ENCODE measurements around the gene PCED1B. TPM values are rescaled to one million over a fixed set of nuclear protein-coding genes. Genes with fewer than 3 reads are reported as not detected.

The PCED1B gene
- total RNA-seq, 1 experiment from 2014 or later = 22.8 TPM

- no peak overlapping the region for H3K4me2 ChIP-seq (ENCODE audit: low read depth, low read length, poor library complexity, severe bottlenecking)
- no peaks in the 10 kb centered on the region for H3K9me3 ChIP-seq (ENCODE audit: low read length)
- no peaks in the 10 kb centered on the region for H3K27me3 ChIP-seq (ENCODE audit: low read length)
- no peak overlapping the region for H3K27ac ChIP-seq (ENCODE audit: low read length)
- no peaks in the 10 kb centered on the region for H3K79me2 ChIP-seq (ENCODE audit: low read length)
- H4K20me1 ChIP-seq (ENCODE audit: insufficient read depth, low read depth, low read length) = no peaks in the 10 kb centered on the region
- H3K36me3 ChIP-seq (ENCODE audit: insufficient read depth, low read length) = no peaks in the 10 kb centered on the region
- H3K9ac ChIP-seq (ENCODE audit: low read length) = no peak overlapping the region
- no peak overlapping the region for H2AFZ ChIP-seq (ENCODE audit: low read length)
- H3K9me2 ChIP-seq (replicated peaks; ENCODE audit: insufficient read depth, low read length) = no peaks in the 10 kb centered on the region
- no peak for DNase-seq
- H3K4me1 ChIP-seq (ENCODE audit: low read length) = no peaks in the 10 kb centered on the region
- no peak overlapping the region for H3K4me3 ChIP-seq (ENCODE audit: low read length)
These were observed 68.3 kb downstream of the PCED1B start for GRCh38 chr12:47147739-47148138.

GRCh38 chr12:47149146-47149545 lies 69.7 kb downstream of the PCED1B start:
- Histone ChIP-seq H2AFZ (ENCODE audit: low read length) (no peak overlapping the region), H3K27me3 (ENCODE audit: low read length) (no peaks in the 10 kb centered on the region), H3K4me1 (ENCODE audit: low read length) (no peaks in the 10 kb centered on the region), H3K27ac (ENCODE audit: low read length) (no peak overlapping the region), H3K9me3 (ENCODE audit: low read length) (no peaks in the 10 kb centered on the region), H3K4me3 (ENCODE audit: low read length) (no peak overlapping the region), H4K20me1 (ENCODE audit: insufficient read depth, low read depth, low read length) (no peaks in the 10 kb centered on the region), H3K9me2 (replicated peaks; ENCODE audit: insufficient read depth, low read length) (no peaks in the 10 kb centered on the region), H3K79me2 (ENCODE audit: low read length) (no peaks in the 10 kb centered on the region), H3K36me3 (ENCODE audit: insufficient read depth, low read length) (no peaks in the 10 kb centered on the region), H3K9ac (ENCODE audit: low read length) (no peak overlapping the region), H3K4me2 (ENCODE audit: low read depth, low read length, poor library complexity, severe bottlenecking) (no peak overlapping the region)
- DNase-seq = no peak

- H3K9me3 ChIP-seq (ENCODE audit: low read length) = no peaks in the 10 kb centered on the region
- H3K27ac ChIP-seq (ENCODE audit: low read length) = no peak overlapping the region
- no peaks in the 10 kb centered on the region for H3K9me2 ChIP-seq (replicated peaks; ENCODE audit: insufficient read depth, low read length)
- H3K36me3 ChIP-seq (ENCODE audit: insufficient read depth, low read length) = no peaks in the 10 kb centered on the region
- no peak overlapping the region for H2AFZ ChIP-seq (ENCODE audit: low read length)
- no peak overlapping the region for H3K4me2 ChIP-seq (ENCODE audit: low read depth, low read length, poor library complexity, severe bottlenecking)
- no peaks in the 10 kb centered on the region for H3K79me2 ChIP-seq (ENCODE audit: low read length)
- H3K4me1 ChIP-seq (ENCODE audit: low read length) = no peaks in the 10 kb centered on the region
- H3K27me3 ChIP-seq (ENCODE audit: low read length) = no peaks in the 10 kb centered on the region
- no peaks in the 10 kb centered on the region for H4K20me1 ChIP-seq (ENCODE audit: insufficient read depth, low read depth, low read length)
- H3K4me3 ChIP-seq (ENCODE audit: low read length) = no peak overlapping the region
- no peak overlapping the region for H3K9ac ChIP-seq (ENCODE audit: low read length)
- no peak for DNase-seq
These were observed 72.7 kb downstream of the PCED1B start for GRCh38 chr12:47152095-47152494.

DNA sequence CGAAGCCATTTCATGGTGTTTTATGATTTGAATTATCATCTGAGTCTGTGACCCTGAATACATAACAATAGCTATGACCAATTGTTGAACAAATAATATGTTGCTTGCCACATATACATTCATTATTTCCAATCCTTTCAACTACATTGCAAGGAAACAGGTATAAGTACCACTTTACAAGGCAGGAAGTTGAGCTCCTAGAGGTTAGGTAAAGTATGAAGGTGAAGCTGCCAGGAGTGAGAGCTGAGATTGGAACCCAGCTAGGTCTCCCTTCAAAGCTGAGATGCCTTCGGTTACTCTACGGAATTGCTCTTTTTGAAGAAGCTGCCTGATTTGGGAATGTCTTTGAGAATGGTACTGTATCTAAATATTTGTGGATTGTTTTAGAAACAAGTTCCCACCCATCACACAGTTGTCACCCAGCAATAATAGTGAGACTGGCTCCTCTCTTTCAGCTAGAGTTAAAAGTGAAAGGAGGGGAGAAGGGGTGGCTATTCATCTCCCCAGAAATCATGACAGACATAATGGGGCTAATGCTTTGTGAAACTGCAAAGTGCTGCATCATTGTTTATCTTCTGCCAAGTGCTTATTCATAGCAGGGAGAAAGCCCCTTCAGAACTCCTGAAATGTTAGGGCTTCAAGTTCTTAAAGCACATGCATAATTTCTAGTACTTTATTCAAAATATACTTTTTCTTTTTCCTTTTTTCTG lies 76.2 kb downstream of the PCED1B start:
- Histone ChIP-seq H3K9ac (ENCODE audit: low read length) (no peak overlapping the region), H4K20me1 (ENCODE audit: insufficient read depth, low read depth, low read length) (no peaks in the 10 kb centered on the region), H3K27me3 (ENCODE audit: low read length) (no peaks in the 10 kb centered on the region), H3K9me3 (ENCODE audit: low read length) (no peaks in the 10 kb centered on the region), H3K4me1 (ENCODE audit: low read length) (no peaks in the 10 kb centered on the region), H3K4me3 (ENCODE audit: low read length) (no peak overlapping the region), H2AFZ (ENCODE audit: low read length) (no peak overlapping the region), H3K79me2 (ENCODE audit: low read length) (no peaks in the 10 kb centered on the region), H3K4me2 (ENCODE audit: low read depth, low read length, poor library complexity, severe bottlenecking) (no peak overlapping the region), H3K9me2 (replicated peaks; ENCODE audit: insufficient read depth, low read length) (no peaks in the 10 kb centered on the region), H3K27ac (ENCODE audit: low read length) (no peak overlapping the region), H3K36me3 (ENCODE audit: insufficient read depth, low read length) (no peaks in the 10 kb centered on the region)
- DNase-seq = no peak

DNA sequence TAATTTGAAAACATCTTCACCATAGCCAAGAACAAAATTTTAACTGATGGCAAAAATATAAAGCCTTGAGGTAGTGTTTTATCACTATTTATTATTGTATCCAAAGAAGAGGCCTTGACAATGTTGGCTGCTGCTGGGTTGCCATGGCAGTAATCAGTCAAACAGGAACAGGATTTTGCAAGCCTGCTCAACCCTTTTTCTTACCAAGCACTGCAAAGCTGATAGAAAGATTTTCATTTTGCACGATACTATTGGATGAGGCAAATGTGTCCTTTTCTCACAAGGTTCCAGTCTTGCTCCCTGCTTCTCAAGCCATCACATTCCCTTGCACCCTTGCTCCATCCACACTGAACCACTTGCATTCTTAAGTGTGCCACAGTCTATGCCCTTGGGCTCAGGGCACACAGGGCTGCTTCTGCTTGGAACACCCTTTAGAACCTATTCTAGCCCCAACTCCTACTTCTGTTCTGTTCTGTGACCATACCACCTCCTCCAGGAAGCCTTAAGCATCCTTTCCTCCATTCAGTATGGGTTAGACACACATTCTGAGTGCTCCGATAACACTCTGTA lies 76.8 kb downstream of the PCED1B start:
- Histone ChIP-seq H3K4me1 (ENCODE audit: low read length) (no peaks in the 10 kb centered on the region), H4K20me1 (ENCODE audit: insufficient read depth, low read depth, low read length) (no peaks in the 10 kb centered on the region), H3K79me2 (ENCODE audit: low read length) (no peaks in the 10 kb centered on the region), H2AFZ (ENCODE audit: low read length) (no peak overlapping the region), H3K27ac (ENCODE audit: low read length) (no peak overlapping the region), H3K9me3 (ENCODE audit: low read length) (no peaks in the 10 kb centered on the region), H3K27me3 (ENCODE audit: low read length) (no peaks in the 10 kb centered on the region), H3K4me3 (ENCODE audit: low read length) (no peak overlapping the region), H3K9me2 (replicated peaks; ENCODE audit: insufficient read depth, low read length) (no peaks in the 10 kb centered on the region), H3K9ac (ENCODE audit: low read length) (no peak overlapping the region), H3K36me3 (ENCODE audit: insufficient read depth, low read length) (no peaks in the 10 kb centered on the region), H3K4me2 (ENCODE audit: low read depth, low read length, poor library complexity, severe bottlenecking) (no peak overlapping the region)
- DNase-seq = peak; percentile 45

DNA sequence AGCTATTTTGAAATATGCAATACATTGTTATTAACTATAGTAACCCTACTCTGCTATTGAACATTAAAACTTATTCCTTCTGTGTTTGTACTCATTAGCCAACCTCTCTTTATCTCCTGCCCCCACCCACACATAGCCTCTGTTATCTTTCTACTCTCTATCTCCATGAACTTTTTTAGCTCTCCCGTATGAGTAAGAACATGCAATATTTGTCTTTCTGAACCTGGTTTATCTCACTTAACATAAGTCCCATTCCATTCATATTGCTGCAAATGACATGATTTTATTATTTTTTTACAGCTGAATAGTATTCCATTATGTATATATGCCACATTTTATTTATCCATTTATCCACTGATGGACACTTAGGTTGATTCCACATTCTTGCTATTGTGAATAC lies 79.4 kb downstream of the PCED1B start:
- Histone ChIP-seq H3K9me3 (ENCODE audit: low read length) (no peaks in the 10 kb centered on the region), H2AFZ (ENCODE audit: low read length) (no peak overlapping the region), H3K27ac (ENCODE audit: low read length) (no peak overlapping the region), H3K27me3 (ENCODE audit: low read length) (no peaks in the 10 kb centered on the region), H3K9me2 (replicated peaks; ENCODE audit: insufficient read depth, low read length) (no peaks in the 10 kb centered on the region), H4K20me1 (ENCODE audit: insufficient read depth, low read depth, low read length) (no peaks in the 10 kb centered on the region), H3K79me2 (ENCODE audit: low read length) (no peaks in the 10 kb centered on the region), H3K4me3 (ENCODE audit: low read length) (no peak overlapping the region), H3K36me3 (ENCODE audit: insufficient read depth, low read length) (no peaks in the 10 kb centered on the region), H3K4me1 (ENCODE audit: low read length) (no peaks in the 10 kb centered on the region), H3K9ac (ENCODE audit: low read length) (no peak overlapping the region), H3K4me2 (ENCODE audit: low read depth, low read length, poor library complexity, severe bottlenecking) (no peak overlapping the region)
- DNase-seq = no peak

DNA sequence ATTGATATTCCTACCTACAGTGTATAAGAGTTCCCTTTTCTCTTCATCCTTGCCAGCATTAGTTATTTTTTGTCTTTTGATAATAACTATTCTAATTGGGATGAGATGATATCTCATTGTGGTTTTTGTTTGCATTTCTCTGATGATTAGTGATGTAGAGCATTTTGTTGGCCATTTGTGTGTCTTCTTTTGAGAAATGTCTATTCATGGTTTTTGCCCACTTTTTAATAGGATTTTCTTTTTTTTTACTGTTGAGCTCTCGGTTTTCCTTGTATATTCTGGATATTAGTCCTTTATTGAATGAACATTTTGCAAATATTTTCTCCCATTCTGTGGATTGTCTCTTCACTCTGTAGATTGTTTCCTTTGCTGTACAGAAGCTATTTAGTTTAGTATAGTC lies 79.9 kb downstream of the PCED1B start:
- Histone ChIP-seq H3K4me2 (ENCODE audit: low read depth, low read length, poor library complexity, severe bottlenecking) (no peak overlapping the region), H3K27ac (ENCODE audit: low read length) (no peak overlapping the region), H2AFZ (ENCODE audit: low read length) (no peak overlapping the region), H3K36me3 (ENCODE audit: insufficient read depth, low read length) (no peaks in the 10 kb centered on the region), H4K20me1 (ENCODE audit: insufficient read depth, low read depth, low read length) (no peaks in the 10 kb centered on the region), H3K4me1 (ENCODE audit: low read length) (no peaks in the 10 kb centered on the region), H3K9me2 (replicated peaks; ENCODE audit: insufficient read depth, low read length) (no peaks in the 10 kb centered on the region), H3K9ac (ENCODE audit: low read length) (no peak overlapping the region), H3K9me3 (ENCODE audit: low read length) (no peaks in the 10 kb centered on the region), H3K27me3 (ENCODE audit: low read length) (no peaks in the 10 kb centered on the region), H3K79me2 (ENCODE audit: low read length) (no peaks in the 10 kb centered on the region), H3K4me3 (ENCODE audit: low read length) (no peak overlapping the region)
- no peak for DNase-seq

GRCh38 chr12:47160316-47161244 lies 81.2 kb downstream of the PCED1B start:
- DNase-seq = no peak
- Histone ChIP-seq H3K4me3 (ENCODE audit: low read length) (no peak overlapping the region), H3K4me1 (ENCODE audit: low read length) (no peaks in the 10 kb centered on the region), H4K20me1 (ENCODE audit: insufficient read depth, low read depth, low read length) (no peaks in the 10 kb centered on the region), H3K9me3 (ENCODE audit: low read length) (no peaks in the 10 kb centered on the region), H2AFZ (ENCODE audit: low read length) (no peak overlapping the region), H3K27me3 (ENCODE audit: low read length) (no peaks in the 10 kb centered on the region), H3K36me3 (ENCODE audit: insufficient read depth, low read length) (no peaks in the 10 kb centered on the region), H3K9me2 (replicated peaks; ENCODE audit: insufficient read depth, low read length) (no peaks in the 10 kb centered on the region), H3K4me2 (ENCODE audit: low read depth, low read length, poor library complexity, severe bottlenecking) (no peak overlapping the region), H3K27ac (ENCODE audit: low read length) (no peak overlapping the region), H3K79me2 (ENCODE audit: low read length) (no peaks in the 10 kb centered on the region), H3K9ac (ENCODE audit: low read length) (no peak overlapping the region)
